GM12864 (cell line): ENCODE measurements around the gene ZNF280C.
A peak's percentile ranks its signal among the peaks of the same experiment; 100 is the strongest.

Experiments
- DNase-seq: peaks from one replicate; pipeline ENCODE4 v3.0.0-alpha.2; 2011; ENCODE audit warnings: low read depth
- H3K4me3 ChIP-seq: 2 replicates; pipeline ENCODE4 v1.5.1; 2011; ENCODE audit warnings: mild to moderate bottlenecking, low read depth, low read length, control low read depth
- CTCF ChIP-seq: IDR thresholded peaks from 2 replicates; pipeline ENCODE4 v1.5.1; 2011; ENCODE audit warnings: low read depth, mild to moderate bottlenecking, moderate library complexity, low read length, control low read depth, inconsistent platforms; ENCODE audit errors: missing control alignments

Gene ZNF280C

DNA sequence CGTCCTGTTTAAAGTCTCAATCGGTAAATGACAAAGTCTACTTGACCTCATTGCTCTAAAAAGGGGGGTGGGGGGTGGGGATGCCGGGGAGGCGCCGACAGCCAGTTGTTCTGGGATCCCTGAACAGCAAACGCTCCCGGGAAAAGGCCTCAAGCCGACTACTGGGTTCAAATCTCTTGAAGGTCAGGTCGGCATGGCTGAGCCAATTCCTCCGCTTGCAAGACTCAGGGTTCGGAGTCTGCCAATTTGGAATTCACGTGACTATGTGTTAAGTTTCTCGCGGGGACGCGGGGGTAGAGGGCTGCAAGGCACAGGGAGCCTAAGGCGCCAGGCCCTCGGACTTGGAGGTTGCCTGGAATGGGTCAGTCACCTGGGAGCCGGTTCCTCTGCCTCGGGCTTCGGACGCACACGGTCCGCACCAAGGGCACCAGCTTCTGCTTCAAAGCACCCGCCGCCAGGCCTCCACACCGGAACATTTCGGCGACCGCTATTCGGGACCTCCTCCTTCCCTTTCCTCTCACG is 103.5 kb downstream of the ZNF280C start:
- no peak for TF ChIP-seq CTCF
- no peak for DNase-seq
- peak overlapping the region; percentile 85 for H3K4me3 ChIP-seq

- TF ChIP-seq CTCF = no peak
- DNase-seq = no peak
Observed at GRCh38 chrX:130163398-130163797, 105.3 kb downstream of the ZNF280C start.

GRCh38 chrX:130162094-130162735 is 106.5 kb downstream of the ZNF280C start:
- TF ChIP-seq CTCF = no peak
- DNase-seq = no peak

More at GRCh38 chrX:130163398-130163797, 105.3 kb downstream of the ZNF280C start:
- no peak overlapping the region for H3K4me3 ChIP-seq

GRCh38 chrX:130159776-130160175 is 108.9 kb downstream of the ZNF280C start:
- H3K4me3 ChIP-seq = no peak overlapping the region
- no peak for DNase-seq
- no peak for TF ChIP-seq CTCF

More at GRCh38 chrX:130162094-130162735, 106.5 kb downstream of the ZNF280C start:
- no peak overlapping the region for H3K4me3 ChIP-seq

GRCh38 chrX:130158311-130158710 is 110.4 kb downstream of the ZNF280C start:
- no peak for DNase-seq
- no peak overlapping the region for H3K4me3 ChIP-seq
- no peak for TF ChIP-seq CTCF

DNA sequence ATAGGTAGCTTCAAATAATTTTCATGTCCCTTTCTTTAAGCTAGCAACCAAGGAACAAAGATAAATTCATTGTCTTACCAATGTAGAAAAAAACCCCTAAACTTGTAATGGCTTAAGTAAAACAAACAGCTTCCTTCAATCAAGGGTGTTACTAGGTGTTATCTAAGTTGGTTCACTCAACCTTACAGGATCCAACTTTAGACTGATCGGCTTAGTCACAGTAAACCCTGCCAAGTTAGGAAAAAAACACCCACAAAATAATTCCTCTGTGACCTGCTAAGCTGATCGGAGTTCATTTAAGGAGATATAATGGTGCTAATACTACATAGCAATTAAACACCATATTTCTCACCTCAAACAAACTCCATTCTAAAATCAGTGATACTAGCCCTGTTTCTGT is 113.1 kb downstream of the ZNF280C start:
- TF ChIP-seq CTCF = no peak
- H3K4me3 ChIP-seq = no peak overlapping the region
- no peak for DNase-seq
